AG10803 (cell line): ENCODE data around the gene SP140.

Experiments used
- DNase-seq: peaks from one replicate; pipeline ENCODE4 v3.0.0; 2010; ENCODE audit warnings: low read depth
- H3K4me3 ChIP-seq: 2 replicates; pipeline ENCODE4 v1.5.1; 2011; ENCODE audit warnings: mild to moderate bottlenecking, low read length, control low read depth
- TF ChIP-seq, protein P1 (sequence below): conservative IDR thresholded peaks from 2 replicates; pipeline ENCODE4 v1.5.1; 2011; ENCODE audit warnings: mild to moderate bottlenecking, low read length, control low read depth, inconsistent platforms

The SP140 gene

DNA sequence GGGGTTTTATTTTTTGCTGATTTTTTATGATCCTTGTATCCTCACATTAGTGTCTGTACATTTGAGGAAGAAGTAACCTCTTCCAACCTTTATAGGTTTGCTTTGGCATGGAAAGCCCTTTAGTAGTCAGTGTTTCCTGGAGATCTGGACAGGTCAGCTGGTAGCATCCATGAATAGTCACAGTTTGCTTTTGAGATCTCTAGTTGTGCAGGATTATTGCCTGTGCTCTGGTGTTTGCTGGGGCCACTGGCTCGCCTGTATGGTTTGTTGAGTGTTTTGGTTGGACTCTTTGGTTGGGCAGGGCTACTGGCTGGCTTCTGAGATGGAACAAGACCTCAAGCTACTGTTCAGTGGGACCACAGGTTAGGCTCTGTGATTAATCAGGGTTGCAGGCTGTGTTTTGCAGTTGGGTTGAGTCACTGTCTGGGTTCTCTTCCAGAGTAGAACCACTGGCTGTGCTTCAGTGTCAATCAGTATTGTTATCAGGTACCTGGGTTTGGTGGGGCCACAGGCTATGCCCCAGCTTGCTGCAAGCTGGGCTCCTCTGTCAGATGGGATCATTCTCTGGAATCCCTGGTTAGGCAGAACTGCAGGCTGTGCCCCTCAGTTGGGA is 121.5 kb downstream of the SP140 start:
- TF ChIP-seq, protein P1, sequence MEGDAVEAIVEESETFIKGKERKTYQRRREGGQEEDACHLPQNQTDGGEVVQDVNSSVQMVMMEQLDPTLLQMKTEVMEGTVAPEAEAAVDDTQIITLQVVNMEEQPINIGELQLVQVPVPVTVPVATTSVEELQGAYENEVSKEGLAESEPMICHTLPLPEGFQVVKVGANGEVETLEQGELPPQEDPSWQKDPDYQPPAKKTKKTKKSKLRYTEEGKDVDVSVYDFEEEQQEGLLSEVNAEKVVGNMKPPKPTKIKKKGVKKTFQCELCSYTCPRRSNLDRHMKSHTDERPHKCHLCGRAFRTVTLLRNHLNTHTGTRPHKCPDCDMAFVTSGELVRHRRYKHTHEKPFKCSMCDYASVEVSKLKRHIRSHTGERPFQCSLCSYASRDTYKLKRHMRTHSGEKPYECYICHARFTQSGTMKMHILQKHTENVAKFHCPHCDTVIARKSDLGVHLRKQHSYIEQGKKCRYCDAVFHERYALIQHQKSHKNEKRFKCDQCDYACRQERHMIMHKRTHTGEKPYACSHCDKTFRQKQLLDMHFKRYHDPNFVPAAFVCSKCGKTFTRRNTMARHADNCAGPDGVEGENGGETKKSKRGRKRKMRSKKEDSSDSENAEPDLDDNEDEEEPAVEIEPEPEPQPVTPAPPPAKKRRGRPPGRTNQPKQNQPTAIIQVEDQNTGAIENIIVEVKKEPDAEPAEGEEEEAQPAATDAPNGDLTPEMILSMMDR, result no peak
- no peak for DNase-seq
- no peak overlapping the region for H3K4me3 ChIP-seq

- no peak for DNase-seq
- TF ChIP-seq, protein P1, result no peak
- H3K4me3 ChIP-seq, result no peak overlapping the region
These were observed 122.2 kb downstream of the SP140 start for GRCh38 chr2:230347659-230348305.

GRCh38 chr2:230348787-230349186 is 123.3 kb downstream of the SP140 start:
- no peak for DNase-seq
- TF ChIP-seq, protein P1, result no peak
- H3K4me3 ChIP-seq, result no peak overlapping the region

DNA sequence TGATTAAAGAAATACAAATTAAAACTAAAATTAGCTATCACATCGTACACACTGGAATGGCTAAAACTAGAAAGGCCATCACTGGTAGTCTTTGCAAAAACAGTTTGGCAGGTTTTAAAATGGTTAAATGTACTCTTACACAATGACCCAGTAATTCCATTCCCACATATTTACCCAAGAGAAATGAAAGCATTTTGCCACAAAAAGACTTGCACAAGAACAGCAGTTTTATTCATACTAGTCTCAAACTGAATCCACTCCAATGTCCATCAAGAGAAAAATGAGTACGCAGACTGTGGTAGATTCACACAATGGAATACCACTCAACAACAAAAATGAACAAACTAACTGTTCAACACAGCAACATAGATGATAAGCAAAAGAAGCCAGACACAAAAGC is 130.5 kb downstream of the SP140 start:
- TF ChIP-seq, protein P1, result no peak
- DNase-seq, result peak; percentile 65
- H3K4me3 ChIP-seq, result no peak overlapping the region

- peak; percentile 30 for DNase-seq
- no peak overlapping the region for H3K4me3 ChIP-seq
- TF ChIP-seq, protein P1, result no peak
These were observed 132.8 kb downstream of the SP140 start for GRCh38 chr2:230358305-230358704.

GRCh38 chr2:230360028-230360427 is 134.5 kb downstream of the SP140 start:
- no peak for DNase-seq
- no peak overlapping the region for H3K4me3 ChIP-seq
- TF ChIP-seq, protein P1, result no peak

- TF ChIP-seq, protein P1, result no peak
- no peak overlapping the region for H3K4me3 ChIP-seq
These were observed 136.6 kb downstream of the SP140 start for GRCh38 chr2:230362030-230362691.

More at GRCh38 chr2:230362030-230362691, 136.6 kb downstream of the SP140 start:
- DNase-seq, result no peak
